Liver (tissue), 3 donors: ENCODE results near the gene GABRR3.

Experiments used
- CTCF ChIP-seq: fragments of 150-350 bp; IDR thresholded peaks from 2 replicates; pipeline ENCODE4 v1.5.1; 2017; ENCODE audit warnings: improper control_type of control experiment, low read depth, low read length; ENCODE audit not compliant: missing input control
- TAF1 ChIP-seq: conservative IDR thresholded peaks from 2 replicates; pipeline ENCODE4 v1.6.1; 2016; ENCODE audit warnings: antibody characterized with exemption, mild to moderate bottlenecking
- ZBTB33 ChIP-seq: IDR thresholded peaks from 2 replicates; pipeline ENCODE4 v1.6.1; 2016; ENCODE audit warnings: antibody characterized with exemption
- TF ChIP-seq, protein P1 (sequence below): IDR thresholded peaks from 2 replicates; pipeline ENCODE4 v1.6.1; 2016; ENCODE audit warnings: antibody characterized with exemption
- donor health status: healthy.
- donor health status: healthy.

DNA sequence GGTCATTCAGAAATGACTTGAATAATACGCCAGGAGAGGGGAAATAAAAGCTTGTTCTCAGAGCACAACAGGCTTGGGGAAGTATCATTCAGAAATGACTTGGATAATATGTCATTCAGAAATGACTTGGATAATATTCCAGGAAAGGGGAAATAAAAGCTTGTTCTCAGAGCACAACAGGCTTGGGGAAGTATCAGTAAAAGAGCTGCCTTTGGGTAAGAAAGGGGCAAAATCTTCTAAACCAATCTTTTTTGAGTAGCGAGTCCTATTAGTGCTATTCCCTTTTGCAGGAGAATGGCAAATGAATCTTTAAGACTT is 20.9 kb downstream of the GABRR3 start:
- TF ChIP-seq CTCF: no peak
- TF ChIP-seq, protein P1, sequence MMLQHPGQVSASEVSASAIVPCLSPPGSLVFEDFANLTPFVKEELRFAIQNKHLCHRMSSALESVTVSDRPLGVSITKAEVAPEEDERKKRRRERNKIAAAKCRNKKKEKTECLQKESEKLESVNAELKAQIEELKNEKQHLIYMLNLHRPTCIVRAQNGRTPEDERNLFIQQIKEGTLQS: no peak
- TF ChIP-seq ZBTB33: no peak
- no peak for TF ChIP-seq TAF1
